Caco-2 (cell line): ENCODE measurements around the gene ADAMTS1. TPM values are rescaled to one million over a fixed set of nuclear protein-coding genes. Genes with fewer than 3 reads are reported as not detected.

Experiments
- BruUV-seq: library from RNA; stranded (reverse); fragments of 400-500 nt; replicated peaks from 2 replicates; lab custom pipeline; 2021; lab: Mats Ljungman, UMichigan
- CTCF ChIA-PET: fragments of 300-600 bp; sonication (Branson Sonifier 250); formaldehyde crosslinking; loops from one replicate; lab custom pipeline; 2022; ENCODE audit warnings: antibody characterized with exemption; lab: Charles Lee
- POLR2A ChIA-PET: fragments of 300-600 bp; sonication (Branson Sonifier 250); formaldehyde crosslinking; loops from one replicate; lab custom pipeline; 2022; ENCODE audit warnings: antibody characterized with exemption; lab: Charles Lee
- DNase-seq, 2 experiments: peaks; one replicate each; pipeline versions ENCODE4 v3.0.0 to v3.0.0-alpha.2; 2020 to 2022
- H3K27me3 ChIP-seq: replicated peaks from 2 replicates; pipeline ENCODE4 v1.6.0; 2011; ENCODE audit warnings: low read length; ENCODE audit not compliant: control insufficient read depth, insufficient read depth
- H3K36me3 ChIP-seq: 2 replicates; pipeline ENCODE4 v1.5.1; 2011; ENCODE audit warnings: low read length; ENCODE audit not compliant: control insufficient read depth, insufficient read depth
- H3K4me1 ChIP-seq: fragments of 250-450 bp; sonication (Bioruptor Pico); 2 replicates; pipeline ENCODE4 v1.5.1; 2020; ENCODE audit warnings: mild to moderate bottlenecking
- H3K4me3 ChIP-seq: 2 replicates; pipeline ENCODE4 v1.5.1; 2011; ENCODE audit warnings: low read depth, mild to moderate bottlenecking, control low read depth, low read length
- H3K9me3 ChIP-seq: fragments of 250-450 bp; sonication (Bioruptor Pico); 2 replicates; pipeline ENCODE4 v1.5.1; 2020; ENCODE audit warnings: mild to moderate bottlenecking, moderate library complexity
- H3K27ac Mint-ChIP-seq: one replicate; pipeline ENCODE4 v1.8.0; 2022; ENCODE audit warnings: mixed read lengths; ENCODE audit not compliant: unreplicated experiment
- H3K27me3 Mint-ChIP-seq: one replicate; pipeline ENCODE4 v1.8.0; 2022; ENCODE audit warnings: mixed read lengths; ENCODE audit not compliant: insufficient read depth, unreplicated experiment
- H3K36me3 Mint-ChIP-seq: one replicate; pipeline ENCODE4 v1.8.0; 2022; ENCODE audit warnings: mild to moderate bottlenecking, mixed read lengths; ENCODE audit not compliant: insufficient read depth, unreplicated experiment
- H3K4me1 Mint-ChIP-seq: one replicate; pipeline ENCODE4 v1.8.0; 2022; ENCODE audit warnings: low read depth, mixed read lengths; ENCODE audit not compliant: unreplicated experiment
- H3K4me3 Mint-ChIP-seq: one replicate; pipeline ENCODE4 v1.8.0; 2022; ENCODE audit warnings: mild to moderate bottlenecking, moderate library complexity, mixed read lengths; ENCODE audit not compliant: unreplicated experiment
- H3K9me3 Mint-ChIP-seq: one replicate; pipeline ENCODE4 v1.8.0; 2022; ENCODE audit warnings: mixed read lengths; ENCODE audit not compliant: unreplicated experiment
- intact Hi-C: fragments of 100-400 bp; cut with micrococcal nuclease; formaldehyde crosslinking; loops from one replicate; pipeline ENCODE4 v1.10.0; 2022; ENCODE audit not compliant: unreplicated experiment
- total RNA-seq: library from RNA; stranded (reverse); gene quantifications from 2 replicates; pipeline ENCODE4 v1.2.3, GENCODE V29; 2022
- TF ChIP-seq, protein P1 (sequence below), 2 experiments: fragments of 200-600 bp in 1 of 2; IDR thresholded peaks; 1 replicate in 1 of 2; 2 replicates in 1 of 2; pipeline versions ENCODE4 v1.5.1 to v1.8.0; 2011 to 2022; ENCODE audit warnings: antibody characterized with exemption in 1 of 2, control low read depth in 1 of 2, inconsistent platforms in 1 of 2, low read depth in 1 of 2, low read length in 1 of 2, mild to moderate bottlenecking in 1 of 2, moderate library complexity in 1 of 2; ENCODE audit not compliant: insufficient read depth in 1 of 2, severe bottlenecking in 1 of 2, unreplicated experiment in 1 of 2

The ADAMTS1 gene
- total RNA-seq, 1 experiment from 2014 or later, result not detected

DNA sequence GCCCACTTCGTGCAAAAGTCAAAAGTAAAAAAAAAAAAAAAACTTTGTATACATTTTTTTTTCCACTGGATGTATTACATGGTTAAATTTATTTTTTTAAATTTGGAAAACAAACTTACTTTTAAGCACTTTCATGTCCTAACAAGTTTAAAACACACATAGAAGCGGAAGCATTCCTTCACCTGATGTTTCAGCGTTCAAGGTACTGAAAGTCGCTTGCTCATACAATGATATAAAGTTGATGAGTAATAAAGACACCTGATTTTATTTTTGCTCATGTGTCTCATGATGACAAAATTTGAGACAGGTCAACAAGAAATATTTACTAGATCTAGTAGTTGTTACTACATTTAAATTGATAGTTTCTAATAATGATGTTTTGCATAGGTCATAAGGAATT, 35.5 kb downstream of the ADAMTS1 start:
- BruUV-seq, result no TSS peak
- intact Hi-C loops, result loop anchor here (10.0 kb wide), 1 partner anchor 75 kb away; no protein-coding TSS in a partner anchor
- Mint-ChIP-seq H3K9me3 (no peaks in the 10 kb centered on the region), H3K4me3 (no peak overlapping the region), H3K4me1 (peaks cover 18% of the 10 kb centered on the region), H3K27me3 (no peaks in the 10 kb centered on the region), H3K27ac (no peak overlapping the region), H3K36me3 (no peaks in the 10 kb centered on the region)
- no peaks in the 10 kb centered on the region for H3K9me3 ChIP-seq
- peaks cover 8% of the 10 kb centered on the region; the same call in 1 of the 2 replicates for H3K4me1 ChIP-seq
- H3K4me3 ChIP-seq, result no peak overlapping the region
- H3K27me3 ChIP-seq, result no peaks in the 10 kb centered on the region
- TF ChIP-seq, protein P1, sequence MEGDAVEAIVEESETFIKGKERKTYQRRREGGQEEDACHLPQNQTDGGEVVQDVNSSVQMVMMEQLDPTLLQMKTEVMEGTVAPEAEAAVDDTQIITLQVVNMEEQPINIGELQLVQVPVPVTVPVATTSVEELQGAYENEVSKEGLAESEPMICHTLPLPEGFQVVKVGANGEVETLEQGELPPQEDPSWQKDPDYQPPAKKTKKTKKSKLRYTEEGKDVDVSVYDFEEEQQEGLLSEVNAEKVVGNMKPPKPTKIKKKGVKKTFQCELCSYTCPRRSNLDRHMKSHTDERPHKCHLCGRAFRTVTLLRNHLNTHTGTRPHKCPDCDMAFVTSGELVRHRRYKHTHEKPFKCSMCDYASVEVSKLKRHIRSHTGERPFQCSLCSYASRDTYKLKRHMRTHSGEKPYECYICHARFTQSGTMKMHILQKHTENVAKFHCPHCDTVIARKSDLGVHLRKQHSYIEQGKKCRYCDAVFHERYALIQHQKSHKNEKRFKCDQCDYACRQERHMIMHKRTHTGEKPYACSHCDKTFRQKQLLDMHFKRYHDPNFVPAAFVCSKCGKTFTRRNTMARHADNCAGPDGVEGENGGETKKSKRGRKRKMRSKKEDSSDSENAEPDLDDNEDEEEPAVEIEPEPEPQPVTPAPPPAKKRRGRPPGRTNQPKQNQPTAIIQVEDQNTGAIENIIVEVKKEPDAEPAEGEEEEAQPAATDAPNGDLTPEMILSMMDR (IDR thresholded peaks at IDR 0.05; ENCODE audit: insufficient read depth in 1 of 2, low read depth in 1 of 2, low read length in 1 of 2, severe bottlenecking in 1 of 2, unreplicated experiment in 1 of 2), result no peak
- POLR2A ChIA-PET, result no interaction called here
- H3K36me3 ChIP-seq, result no peaks in the 10 kb centered on the region
- DNase-seq, result no peak
- CTCF ChIA-PET, result no interaction called here

DNA sequence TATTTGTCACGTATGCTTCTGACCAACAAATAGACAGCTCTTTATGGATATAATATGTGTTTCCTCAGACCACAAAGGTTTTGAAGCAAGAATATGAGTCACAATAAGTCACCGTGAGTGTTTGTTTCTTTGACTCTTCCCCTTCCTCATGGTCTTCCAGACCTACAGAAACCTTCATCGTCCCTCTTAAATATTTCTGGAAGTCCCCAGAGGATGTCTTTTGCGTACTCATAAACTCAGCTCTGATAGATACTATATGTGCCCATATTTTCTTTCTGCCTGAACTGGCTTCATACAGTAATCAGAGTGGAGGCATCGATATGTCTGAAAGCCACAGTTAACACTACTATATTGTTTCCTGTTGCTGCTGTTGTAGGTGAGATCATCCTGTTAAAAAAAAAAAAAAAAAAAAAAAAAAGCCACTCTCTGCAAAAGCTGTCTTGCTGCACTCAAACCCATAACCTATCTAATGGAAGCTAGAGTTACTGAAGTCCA, 38.4 kb downstream of the ADAMTS1 start:
- CTCF ChIA-PET, result no interaction called here
- Histone ChIP-seq H3K36me3 (no peaks in the 10 kb centered on the region), H3K27me3 (no peaks in the 10 kb centered on the region), H3K4me3 (no peak overlapping the region), H3K9me3 (no peaks in the 10 kb centered on the region), H3K4me1 (no peaks in the 10 kb centered on the region)
- Mint-ChIP-seq H3K27ac (no peak overlapping the region), H3K36me3 (no peaks in the 10 kb centered on the region), H3K4me3 (no peak overlapping the region), H3K27me3 (no peaks in the 10 kb centered on the region), H3K9me3 (peaks cover 7% of the 10 kb centered on the region), H3K4me1 (peaks cover 11% of the 10 kb centered on the region)
- DNase-seq, result no peak
- BruUV-seq, result no TSS peak
- intact Hi-C loops, result no loop called here
- POLR2A ChIA-PET, result no interaction called here
- TF ChIP-seq, protein P1 (IDR thresholded peaks at IDR 0.05; ENCODE audit: insufficient read depth in 1 of 2, low read depth in 1 of 2, low read length in 1 of 2, severe bottlenecking in 1 of 2, unreplicated experiment in 1 of 2), result no peak

GRCh38 chr21:26804895-26805609, 40.2 kb downstream of the ADAMTS1 start:
- Mint-ChIP-seq H3K9me3 (peaks cover 14% of the 10 kb centered on the region), H3K27ac (no peak overlapping the region), H3K36me3 (no peaks in the 10 kb centered on the region), H3K4me3 (no peak overlapping the region), H3K4me1 (no peaks in the 10 kb centered on the region), H3K27me3 (no peaks in the 10 kb centered on the region)
- intact Hi-C loops, result no loop called here
- TF ChIP-seq, protein P1 (IDR thresholded peaks at IDR 0.05; ENCODE audit: insufficient read depth in 1 of 2, low read depth in 1 of 2, low read length in 1 of 2, severe bottlenecking in 1 of 2, unreplicated experiment in 1 of 2), result no peak
- Histone ChIP-seq H3K27me3 (no peaks in the 10 kb centered on the region), H3K4me1 (no peaks in the 10 kb centered on the region), H3K9me3 (no peaks in the 10 kb centered on the region), H3K4me3 (no peak overlapping the region), H3K36me3 (no peaks in the 10 kb centered on the region)
- ChIA-PET CTCF (no interaction called here), POLR2A (no interaction called here)
- no peak for DNase-seq
- no TSS peak for BruUV-seq
